Posterior vena cava (tissue), 2 donors: ENCODE measurements around the gene POGZ. TPM values are rescaled to one million over a fixed set of nuclear protein-coding genes. Genes with fewer than 3 reads are reported as not detected.

Experiments
- DNase-seq: peaks from one replicate; pipeline ENCODE4 v3.0.0-alpha.2; 2020; ENCODE audit warnings: low spot score
- intact Hi-C, 2 donors: fragments of 100-400 bp; cut with DNase I; formaldehyde crosslinking; loops; one replicate each; pipeline versions ENCODE4 v1.14.1 to v1.14.2; 2022 to 2023
- total RNA-seq, 2 donors: library from RNA; stranded (reverse); fragmentation: NEBNext Ultra II Directional; extraction: Animal tissue kit (Norgen Biotek cat#: 25700); gene quantifications; one replicate each; pipeline ENCODE4 v1.2.1, GENCODE V29; 2021
- donor health status: DM: yes; HTN: yes; CAD: no.
- donor health status: DM: yes; HTN: yes; CAD: no.

The POGZ gene
- total RNA-seq, 2 donors from 2014 or later = 58.0 to 74.4 TPM

- no peak for DNase-seq
- intact Hi-C loops = no loop called here
These were observed 96.8 kb downstream of the POGZ start for GRCh38 chr1:151362308-151363155.

- DNase-seq = no peak
- intact Hi-C loops = no loop called here
These were observed 97.4 kb downstream of the POGZ start for GRCh38 chr1:151361883-151362282.

GRCh38 chr1:151356696-151357095, 102.6 kb downstream of the POGZ start:
- no peak for DNase-seq
- intact Hi-C loops = loop anchor here in 1 of 2 donors (10.0 kb wide), 1 partner anchor 1098 kb away; no protein-coding TSS in a partner anchor

Other genes with a start within 250 kb of the POGZ start
- 100 to 1,000 TPM; 131 to 139 TPM for gene PSMD4, start 204.8 kb downstream of the POGZ start, total RNA-seq
- 10 to 100 TPM; 16.7 to 17.1 TPM for gene ZNF687, start 177.2 kb downstream of the POGZ start, total RNA-seq
- 10 to 100 TPM; 51.9 to 58.7 TPM for gene PI4KB, start 132.1 kb downstream of the POGZ start, total RNA-seq
- gene RFX5, start 112.2 kb downstream of the POGZ start, total RNA-seq = 10 to 100 TPM; 26.0 to 31.1 TPM
- gene SELENBP1, start 86.8 kb downstream of the POGZ start, total RNA-seq = 10 to 100 TPM; 14.9 to 50.4 TPM
- 100 to 1,000 TPM; 179 to 210 TPM for gene PSMB4, start 59.9 kb downstream of the POGZ start, total RNA-seq
- under 1 TPM in 1 of 2 donors, not detected in 1; 0.29 TPM for gene CGN, start 51.9 kb upstream of the POGZ start, total RNA-seq
- 1 to 10 TPM; 5.4 to 6.6 TPM for gene TUFT1, start 80.8 kb upstream of the POGZ start, total RNA-seq
- gene SNX27, start 152.6 kb upstream of the POGZ start, total RNA-seq = 10 to 100 TPM; 40.1 to 41.9 TPM